Iris pigment epithelial cell (primary cell): ENCODE measurements around the gene NEDD8.

Source experiments
- DNase-seq: peaks from one replicate; pipeline ENCODE4 v3.0.0-alpha.2; 2011; ENCODE audit warnings: low read depth

The NEDD8 gene

DNA sequence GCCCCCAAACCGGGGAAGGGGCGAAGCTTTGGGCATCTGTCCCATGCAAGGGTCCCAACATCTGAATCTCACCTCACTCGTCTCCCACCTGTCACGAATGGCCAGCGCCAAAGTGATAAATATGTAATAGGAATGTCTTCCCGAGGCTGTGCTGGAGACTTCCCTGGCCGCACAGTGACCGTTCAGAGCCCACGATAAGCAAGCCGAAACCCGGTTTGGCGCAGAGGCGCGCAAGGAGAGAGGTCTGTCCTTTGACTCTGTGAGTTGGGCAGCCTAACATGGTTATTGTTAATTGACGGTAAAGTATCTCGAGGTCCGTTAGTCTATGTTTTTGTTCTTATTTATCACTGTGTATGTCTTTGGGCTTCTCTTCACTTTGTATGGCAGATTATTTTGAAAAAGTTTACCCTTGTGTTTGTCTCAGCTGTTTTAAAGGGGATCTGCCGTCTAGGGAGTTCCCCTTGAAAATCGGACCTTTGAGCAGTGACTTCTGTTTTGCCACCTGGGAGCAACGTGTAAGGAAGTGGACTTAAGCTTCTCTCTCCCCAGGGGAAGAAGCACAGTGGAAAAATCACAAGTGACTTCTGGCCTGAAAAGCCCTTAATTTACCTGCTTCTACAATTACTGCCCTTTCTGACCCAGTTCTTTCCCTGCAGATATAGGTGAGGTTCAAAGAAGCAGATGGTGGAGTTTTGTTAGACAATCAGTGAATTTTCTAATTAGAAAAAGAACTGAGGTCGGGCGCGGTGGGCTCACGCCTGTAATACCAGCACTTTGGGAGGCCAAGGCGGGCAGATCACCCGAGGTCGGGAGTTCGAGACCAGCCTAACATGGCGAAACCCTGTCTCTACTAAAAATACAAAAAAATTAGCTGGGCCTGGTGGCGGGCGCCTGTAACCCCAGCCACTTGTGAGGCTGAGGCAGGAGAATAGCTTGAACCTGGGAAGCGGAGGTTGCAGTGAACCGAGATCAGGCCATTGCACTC, 35.8 kb downstream of the NEDD8 start:
- DNase-seq = peak; percentile 42

DNA sequence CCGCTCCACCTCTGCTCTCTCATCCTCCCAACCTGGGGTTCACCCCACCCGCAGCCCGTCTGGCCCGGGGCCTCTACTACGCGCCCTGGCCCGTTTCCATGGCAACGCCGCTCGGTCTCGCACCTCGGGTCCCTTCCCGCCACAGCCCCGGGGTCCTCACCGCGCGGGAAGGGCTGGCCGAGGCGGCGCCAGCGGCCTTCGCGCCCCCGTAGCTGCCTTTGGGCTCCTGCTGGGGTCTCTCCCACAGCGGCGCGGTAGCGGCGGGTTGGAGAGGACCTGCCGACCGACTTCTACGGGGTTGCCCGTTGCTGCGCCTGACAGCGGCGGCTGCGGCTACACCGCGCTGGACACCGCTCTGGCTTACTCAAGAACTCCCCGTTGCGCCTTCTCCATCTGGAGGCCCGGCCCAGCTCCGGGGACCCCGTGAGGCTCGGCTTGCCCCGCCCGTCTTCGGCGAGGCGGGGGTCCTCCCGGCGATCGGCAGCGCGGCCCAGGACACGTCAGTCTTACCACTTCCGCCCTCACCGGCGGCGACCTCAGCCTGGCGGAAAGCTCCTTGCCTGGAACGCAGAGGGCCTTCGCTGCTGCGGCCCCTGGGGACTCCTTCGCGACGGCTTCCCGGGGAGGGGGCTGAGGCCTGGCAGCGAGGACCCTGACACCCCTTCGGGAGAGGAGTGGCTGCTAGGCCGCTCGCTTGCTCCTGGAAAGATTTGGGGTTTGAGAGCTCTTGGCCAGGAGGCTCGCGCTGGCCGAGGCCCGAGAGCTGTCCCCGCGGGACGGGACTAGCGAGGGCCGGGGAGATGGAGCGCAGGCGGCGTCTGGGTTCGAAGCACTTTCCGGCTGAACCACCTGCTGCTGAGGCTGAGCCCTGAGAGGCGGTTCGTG, 36.7 kb downstream of the NEDD8 start, which contains the start of gene TM9SF1:
TM9SF1 (minus strand) TSS at position 256 of the 885 bp plus-strand sequence. CDS start 422 bp downstream, outside the sequence.
- peak; percentile 90 for DNase-seq

DNA sequence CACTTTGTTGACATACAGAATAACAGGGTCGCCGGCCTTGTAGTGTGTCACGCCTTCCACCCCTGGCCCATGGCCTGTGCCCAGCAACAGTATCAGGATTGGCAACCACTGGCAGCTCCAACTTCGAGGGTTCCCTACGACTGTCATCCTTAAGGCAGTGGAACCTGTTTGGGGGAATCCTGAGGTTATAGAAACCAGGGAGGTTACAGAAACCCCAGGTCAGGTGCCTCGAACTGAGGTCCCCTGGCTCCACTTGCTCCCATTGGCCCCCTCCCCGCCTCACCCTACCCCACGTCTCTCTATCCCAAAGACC, 37.3 kb downstream of the NEDD8 start:
- DNase-seq = no peak

DNA sequence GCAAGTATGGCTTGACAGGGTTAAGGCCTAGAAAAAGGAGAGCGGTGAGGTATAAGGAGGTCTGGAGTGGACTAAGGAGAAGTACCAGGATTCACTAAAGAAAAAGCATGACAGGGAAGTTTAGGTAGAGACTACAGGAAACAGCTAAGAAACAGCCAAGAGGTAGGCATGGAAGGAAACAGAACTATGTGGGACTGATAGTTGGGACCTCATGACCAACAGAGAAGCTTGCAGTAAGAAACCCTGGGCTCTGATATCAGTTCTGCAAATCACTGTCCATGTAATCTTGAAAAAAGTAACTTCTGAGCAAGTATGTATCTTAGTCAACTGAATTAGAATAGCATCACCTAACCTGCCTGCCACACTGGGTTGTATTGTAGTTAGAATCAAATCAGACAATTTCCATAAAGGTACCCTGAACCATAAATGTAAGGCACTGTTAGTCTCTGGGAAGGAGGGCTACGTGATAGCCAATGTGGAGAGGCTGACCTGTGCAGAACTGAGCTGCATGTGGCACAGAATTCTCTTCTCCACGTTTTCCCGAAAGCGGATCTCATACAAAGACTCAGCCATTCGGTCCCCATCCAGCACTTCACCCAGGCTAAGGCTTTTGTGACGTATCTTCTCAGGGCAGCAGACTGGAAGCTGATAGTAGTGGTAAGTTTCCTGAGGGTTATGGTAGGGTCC, 37.8 kb downstream of the NEDD8 start:
- no peak for DNase-seq

DNA sequence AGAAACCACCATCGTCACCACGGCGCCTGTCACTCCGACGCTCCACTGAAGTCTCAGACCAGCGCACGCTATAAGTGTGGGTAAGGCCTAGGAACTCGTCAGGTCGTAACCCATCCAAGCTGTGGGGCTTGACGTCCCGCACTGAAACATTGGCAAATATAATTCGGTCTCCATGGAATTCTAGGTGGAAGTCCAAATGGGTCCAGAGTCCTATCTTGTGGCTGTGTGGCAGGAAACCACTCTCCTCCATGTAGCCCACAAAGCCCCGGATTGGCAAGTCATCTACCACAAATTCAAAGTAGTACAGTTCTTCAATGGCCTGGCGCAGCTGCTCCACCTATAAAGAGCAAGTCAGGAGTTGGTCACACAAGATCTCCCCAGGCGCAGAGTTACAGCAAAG, 39.2 kb downstream of the NEDD8 start:
- no peak for DNase-seq

DNA sequence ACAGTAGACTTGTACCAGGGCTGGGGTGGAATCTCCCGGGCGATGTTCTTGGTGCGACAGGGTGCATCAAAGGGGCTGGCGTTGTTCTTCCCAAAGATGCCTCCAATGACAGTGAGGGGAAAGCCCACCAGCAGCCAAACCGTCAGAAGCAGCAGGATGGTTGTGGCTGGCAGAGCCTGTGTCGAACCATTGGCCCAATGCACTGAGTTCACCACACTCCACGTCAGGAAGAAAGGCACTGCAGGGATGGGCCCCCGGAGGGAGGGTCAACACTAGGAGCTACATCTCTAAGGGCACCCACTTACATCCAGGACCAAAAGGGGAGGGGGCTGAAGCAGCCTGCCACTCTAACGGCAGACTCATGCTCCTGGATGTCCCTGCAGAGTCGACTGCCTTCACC, 41.8 kb downstream of the NEDD8 start:
- DNase-seq = no peak

DNA sequence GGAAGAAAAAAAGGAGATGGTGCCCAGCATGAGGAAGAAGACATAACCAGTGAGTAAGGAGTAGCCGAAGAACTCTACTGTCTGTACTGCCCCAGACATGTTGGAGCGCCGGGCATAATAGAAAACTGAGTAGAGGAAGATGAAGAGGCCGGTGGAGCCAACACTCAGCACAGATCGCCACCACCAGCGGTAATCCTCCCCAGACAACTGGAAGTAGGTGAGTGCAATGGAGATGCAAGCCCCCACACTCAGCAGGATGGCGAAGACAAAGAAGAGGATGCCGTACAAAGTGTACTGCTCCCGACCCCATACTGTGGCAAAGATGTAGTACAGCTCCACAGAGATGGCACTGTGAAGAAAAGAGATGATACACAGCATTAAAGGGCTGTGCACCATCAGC, 42.7 kb downstream of the NEDD8 start:
- DNase-seq = no peak

DNA sequence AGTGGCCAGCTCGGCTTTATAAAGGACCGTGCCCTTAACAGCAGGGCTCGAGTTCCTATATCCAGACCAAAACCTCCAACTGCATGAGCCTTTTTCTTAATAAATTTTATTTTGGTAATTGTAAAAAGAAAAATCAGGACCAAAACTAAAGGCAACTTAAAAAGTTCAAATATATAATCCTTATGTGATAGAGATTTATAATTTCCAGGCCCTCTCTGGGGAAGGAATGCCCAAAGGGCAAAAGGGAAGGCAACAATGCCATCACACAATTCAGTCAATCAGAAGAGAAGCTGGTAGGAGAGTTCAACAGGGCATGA, 43.1 kb downstream of the NEDD8 start:
- DNase-seq = no peak

DNA sequence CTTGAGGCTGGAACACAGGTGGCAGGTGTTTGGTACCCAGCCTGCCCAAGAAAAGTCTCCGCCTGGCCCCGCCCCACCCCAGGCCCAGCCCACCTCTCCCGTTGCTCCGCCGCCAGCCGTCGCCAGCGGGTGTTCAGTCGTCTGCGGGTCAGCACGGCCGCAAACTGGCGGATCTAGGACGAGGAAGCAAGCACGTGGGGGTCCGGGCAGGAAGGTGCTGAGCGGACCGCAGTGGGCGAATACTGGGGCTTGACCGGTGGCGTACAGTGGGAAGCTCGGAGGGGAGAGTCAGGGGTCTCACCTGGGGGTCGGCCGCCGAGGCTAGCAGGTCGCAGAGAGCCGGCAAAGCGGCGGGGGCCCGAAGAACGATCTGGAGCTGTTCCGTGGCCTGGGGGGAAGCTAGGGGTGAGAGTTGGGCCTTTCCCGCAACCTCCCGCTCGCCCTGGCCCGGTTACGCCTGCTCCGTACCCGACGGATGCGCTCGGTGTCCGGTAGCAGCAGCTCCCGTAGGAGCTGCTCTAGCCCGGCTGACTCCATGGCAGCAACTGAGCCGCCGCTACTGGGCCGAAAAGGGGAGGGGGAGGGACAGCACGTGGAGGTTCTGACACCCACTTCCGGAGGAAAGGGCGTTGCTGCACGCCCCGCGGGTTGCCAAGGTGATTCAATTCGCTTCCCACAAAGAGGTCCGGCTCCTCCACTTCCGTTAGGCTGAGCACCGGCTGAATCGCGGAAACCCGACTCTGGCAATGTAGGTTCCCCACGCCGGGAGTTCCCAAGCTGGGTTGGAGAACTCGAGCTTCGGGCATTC, 43.7 kb downstream of the NEDD8 start, which contains the start of gene IPO4:
IPO4 (minus strand) TSS at position 566 of the 808 bp plus-strand sequence; CDS start at position 537, 29 bp downstream.
- DNase-seq = peak; percentile 99

DNA sequence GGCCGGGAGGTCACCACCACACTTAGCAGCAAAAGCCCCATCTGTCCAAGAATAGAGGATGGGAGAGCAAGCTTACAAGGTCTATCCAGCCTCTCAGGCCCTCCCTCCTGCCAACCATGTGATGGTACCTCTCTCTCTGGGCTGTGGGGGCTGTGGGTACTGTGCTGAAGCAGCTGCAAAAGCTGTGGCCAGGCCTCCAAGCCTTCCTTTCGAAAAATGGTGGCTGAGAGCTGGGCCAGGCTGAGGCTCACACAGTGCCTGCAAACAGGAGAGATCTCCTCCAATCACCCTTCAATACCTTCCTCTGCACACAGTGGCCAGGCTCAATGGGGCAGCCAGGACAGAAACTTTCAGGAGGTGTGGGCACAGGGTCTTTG, 44.6 kb downstream of the NEDD8 start:
- no peak for DNase-seq

DNA sequence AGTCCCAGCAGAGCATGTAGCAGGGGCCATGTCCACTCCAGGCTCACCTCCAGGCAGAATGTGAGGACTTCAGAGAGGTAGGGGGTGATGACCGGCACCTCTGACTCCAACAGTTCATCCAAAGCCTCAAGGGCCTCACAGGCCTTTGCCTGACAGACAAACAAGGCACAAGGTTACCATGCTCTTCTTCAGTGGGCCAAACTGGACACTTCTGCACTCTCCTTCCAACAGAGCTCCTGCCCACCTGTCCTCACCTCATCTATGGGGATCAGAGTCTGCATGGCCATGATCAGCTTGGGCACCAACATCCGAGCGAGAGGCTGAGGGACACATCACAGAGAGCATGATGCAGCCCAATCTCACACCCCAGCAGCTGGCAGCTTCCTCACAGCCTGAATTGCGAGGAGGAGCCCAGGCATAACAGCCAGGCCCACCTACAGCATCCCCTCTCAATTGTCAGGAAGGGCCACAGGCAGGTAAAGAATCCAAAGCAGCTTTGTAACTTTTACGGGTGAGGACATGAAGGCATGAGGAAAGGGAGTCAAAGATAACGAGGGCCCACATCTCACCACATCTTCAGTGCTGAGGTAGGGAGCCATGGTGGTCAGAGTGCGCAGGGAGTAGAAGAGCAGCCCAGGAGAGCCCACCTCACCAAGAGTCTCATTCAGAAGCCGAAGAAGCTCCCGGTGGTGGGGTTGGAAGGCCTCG, 45.2 kb downstream of the NEDD8 start:
- DNase-seq = no peak

DNA sequence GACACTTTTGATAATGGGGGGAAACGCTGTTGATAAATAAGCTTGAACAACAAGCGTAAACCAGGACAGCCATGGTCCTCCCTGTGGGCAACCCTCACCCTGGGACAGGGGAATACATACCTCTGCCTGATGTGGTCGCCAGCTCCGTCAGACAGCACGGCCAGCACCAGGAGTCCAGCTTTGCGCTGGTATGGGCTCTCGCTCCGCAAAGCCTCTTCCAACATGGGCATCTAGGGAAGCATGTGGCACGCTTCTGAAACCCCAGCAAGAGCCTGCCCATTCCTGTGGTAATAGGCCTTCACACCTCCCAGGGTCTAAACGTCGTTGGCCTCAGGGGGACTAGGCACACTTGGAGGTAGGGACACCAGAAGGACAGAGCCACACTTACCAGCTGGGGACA, 46.4 kb downstream of the NEDD8 start:
- DNase-seq = no peak

DNA sequence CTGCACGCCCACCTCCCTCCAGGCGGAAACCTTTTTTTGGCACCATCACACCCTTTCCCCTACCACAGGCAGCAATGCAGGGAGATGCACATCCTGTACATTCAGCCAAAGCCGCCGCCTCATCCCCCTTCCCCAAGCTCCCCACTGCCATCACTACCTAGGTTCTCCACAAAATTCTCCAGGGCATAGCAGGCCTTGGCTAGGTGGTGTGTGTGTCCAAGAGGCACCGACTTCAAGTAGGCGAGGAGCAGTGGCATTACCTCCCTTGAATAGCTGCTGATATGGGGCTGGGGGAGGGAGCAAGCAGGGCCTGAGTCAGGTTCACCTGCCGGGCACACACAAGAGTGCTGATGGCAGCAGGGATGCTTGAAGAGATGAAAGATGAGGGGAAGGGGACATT, 47.1 kb downstream of the NEDD8 start:
- DNase-seq = no peak

DNA sequence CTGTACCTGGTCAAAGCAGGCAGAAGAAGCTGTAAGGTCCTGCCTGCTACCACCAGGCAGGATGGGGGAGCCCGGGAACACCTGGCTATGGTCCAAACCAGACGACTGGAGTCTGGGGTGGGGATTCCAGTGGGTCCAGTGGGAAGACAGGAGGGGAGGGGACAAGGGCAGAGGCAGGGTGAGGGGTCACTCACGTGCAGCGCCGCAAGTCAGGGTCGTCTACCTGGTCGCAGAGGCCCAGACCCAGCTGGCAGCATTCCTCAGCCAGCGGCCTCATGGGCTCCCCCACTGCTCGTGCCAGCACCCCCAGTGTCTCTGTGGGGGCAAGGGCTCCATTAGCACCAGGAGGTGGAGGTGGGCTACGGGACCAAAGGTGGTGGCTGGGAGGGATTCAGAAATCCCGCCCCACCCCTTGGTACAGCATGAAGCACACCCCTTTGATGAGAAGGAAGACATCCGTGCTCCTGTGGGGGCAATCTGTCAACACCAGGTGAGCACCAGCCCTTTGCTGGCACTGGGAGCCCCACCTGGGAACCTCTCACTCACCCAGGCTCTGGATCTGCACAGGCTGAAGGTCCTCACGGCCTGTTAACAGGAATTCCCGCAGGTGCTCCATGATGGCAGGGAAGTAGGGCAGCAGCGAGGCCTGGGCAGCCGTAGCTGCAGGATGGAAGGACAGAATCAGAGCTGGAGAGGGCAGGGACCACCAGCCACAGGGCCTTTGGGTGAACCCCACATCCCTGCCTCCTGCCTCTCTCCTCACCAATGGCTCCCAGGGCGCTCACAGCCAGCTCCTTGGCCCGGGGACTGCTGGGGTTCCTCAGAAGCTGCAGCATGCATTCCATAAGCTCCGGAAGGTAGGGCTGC, 47.8 kb downstream of the NEDD8 start:
- no peak for DNase-seq

DNA sequence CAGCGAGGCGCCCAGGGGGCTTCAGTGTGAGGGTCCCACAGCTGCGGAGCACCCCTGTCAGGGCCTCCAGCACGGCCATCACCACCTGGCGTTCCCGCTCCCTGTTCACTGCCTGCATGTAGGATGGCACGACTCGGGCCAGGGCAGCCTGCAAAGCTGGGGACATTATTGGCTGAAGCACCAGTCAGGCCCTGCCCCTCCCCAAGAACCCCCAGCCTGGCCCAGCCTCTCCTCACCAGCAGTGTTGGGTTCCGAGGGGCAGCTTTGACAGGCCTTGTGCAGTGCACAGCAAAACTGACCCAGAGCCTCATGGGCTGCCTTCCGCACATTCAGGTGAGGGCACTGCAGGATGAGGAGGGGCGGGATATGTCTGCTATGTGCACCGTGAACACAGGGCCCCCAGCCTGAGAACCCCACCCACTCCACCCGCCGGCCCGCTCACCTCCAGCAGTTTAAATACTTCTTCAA, 49.1 kb downstream of the NEDD8 start:
- no peak for DNase-seq

DNA sequence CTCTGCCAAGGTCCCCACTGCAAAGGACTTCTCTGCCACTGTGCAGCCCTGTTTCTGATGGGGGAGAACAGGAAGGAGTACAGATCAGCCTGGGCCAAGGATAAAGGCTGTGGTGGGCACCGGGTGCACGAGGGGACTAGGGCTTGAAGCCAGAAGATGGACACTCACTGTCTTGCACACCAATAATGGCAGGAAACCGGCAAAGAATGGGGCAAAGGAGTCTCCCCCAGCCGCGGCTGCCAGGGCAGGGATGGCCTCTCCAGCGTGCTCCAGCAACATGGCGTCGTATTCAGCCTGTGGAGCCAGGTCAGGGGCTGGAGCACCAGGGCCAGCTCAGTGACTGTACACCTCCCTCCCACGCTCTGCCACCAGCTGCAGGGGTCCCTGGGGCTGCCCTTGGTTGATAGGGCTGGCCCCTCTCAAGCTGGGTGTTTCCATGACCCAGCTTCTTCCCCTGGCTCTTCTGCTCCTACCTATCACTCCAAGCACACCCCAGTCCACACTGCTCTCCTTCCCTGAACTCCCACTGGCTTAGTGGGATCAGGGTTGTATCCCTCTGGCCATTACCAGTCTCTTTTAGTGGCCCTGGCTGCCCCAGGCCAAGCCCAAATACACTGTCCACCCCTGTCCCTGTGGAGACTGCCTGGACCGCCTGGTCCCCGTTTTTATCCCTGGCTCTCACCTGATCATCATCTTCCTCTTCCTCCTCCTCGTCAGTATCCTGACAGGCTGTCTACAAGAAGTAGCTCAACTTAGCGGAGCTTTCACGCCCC, 49.9 kb downstream of the NEDD8 start:
- DNase-seq = no peak

DNA sequence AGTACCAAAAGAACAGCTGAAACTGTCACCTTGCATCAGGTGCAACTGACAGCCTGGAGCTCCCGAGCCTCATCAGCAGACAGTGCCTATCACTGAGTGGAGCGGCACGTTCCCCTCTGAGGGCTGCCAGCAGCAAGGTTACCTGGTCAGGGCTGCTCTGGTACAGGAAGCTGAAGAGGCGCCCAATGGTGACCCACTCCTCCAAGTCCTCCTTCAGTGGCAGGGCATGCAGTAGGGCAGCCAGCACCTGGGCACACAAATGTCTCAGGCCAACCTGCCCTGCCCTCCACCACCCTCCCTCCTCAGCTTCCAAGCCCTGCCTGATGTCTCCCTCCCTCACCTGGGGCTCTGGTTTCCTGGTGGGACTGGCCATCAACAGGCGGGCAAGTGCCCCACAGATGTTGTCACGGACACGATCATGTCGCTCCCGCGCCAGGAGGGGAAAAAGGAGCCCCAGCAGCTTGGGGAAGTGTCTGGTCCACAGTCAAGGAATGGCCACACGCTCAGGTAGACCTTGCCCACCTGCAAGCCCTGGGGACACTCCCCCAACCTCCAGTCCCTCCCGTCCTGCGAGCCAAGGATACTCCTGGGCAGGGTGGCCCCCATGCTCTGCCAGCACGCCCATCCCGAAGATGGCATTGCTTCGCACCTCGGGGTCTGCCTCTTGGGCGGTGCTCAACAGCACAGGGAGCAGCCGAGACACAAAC, 50.6 kb downstream of the NEDD8 start:
- no peak for DNase-seq
